Measurements from ENCODE around the gene CNST. TPM values are rescaled to one million over a fixed set of nuclear protein-coding genes. Genes with fewer than 3 reads are reported as not detected.

The CNST gene
- total and polyA plus RNA-seq, 2 donors from 2014 or later, result 5.6 to 24.1 TPM

DNA sequence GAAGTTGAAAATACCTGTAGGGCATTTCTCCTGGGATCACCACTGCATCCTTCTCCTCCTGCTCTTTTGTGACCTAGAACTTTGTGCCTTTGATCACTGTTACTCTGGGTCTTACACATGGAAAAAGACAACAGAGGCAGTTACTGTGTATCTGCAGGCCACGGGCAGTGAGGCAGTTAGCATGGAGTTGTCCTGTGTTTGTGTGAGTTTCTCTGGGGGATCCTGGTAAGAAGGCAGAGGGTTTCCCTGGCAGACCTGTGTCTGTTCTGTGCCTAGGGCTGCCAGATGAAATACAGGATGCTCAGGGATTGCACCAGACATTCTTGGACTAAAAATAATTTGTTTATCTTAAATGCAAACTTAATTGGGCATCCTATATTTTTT, 113.5 kb downstream of the CNST start:
- Histone ChIP-seq H3K36me3 (ENCODE audit: control insufficient read depth in 2 of 3, insufficient read depth in 3 of 3, low read length in 3 of 3) (no peaks in the 10 kb centered on the region), H3K4me3 (ENCODE audit: low read length in 3 of 3) (no peak overlapping the region), H3K27ac (ENCODE audit: low read depth in 2 of 2, low read length in 2 of 2) (no peak overlapping the region), H3K27me3 (ENCODE audit: control insufficient read depth, insufficient read depth, low read length) (no peaks in the 10 kb centered on the region), H3K4me1 (ENCODE audit: control insufficient read depth in 2 of 3, insufficient read depth in 2 of 3, low read depth in 1 of 3, low read length in 3 of 3) (peaks cover 0 to 10% (median 4%) of the 10 kb centered on the region in 3 donors), H3K9me3 (ENCODE audit: control insufficient read depth in 2 of 3, insufficient read depth in 1 of 3, low read length in 3 of 3) (no peaks in the 10 kb centered on the region), H3K9ac (ENCODE audit: low read length in 3 of 3) (no peak overlapping the region)
- intact Hi-C loops (cut with DNase I), result no loop called here
- DNase-seq, result peak in 1 of 5 donors; percentile 5
- TF ChIP-seq, protein P1, sequence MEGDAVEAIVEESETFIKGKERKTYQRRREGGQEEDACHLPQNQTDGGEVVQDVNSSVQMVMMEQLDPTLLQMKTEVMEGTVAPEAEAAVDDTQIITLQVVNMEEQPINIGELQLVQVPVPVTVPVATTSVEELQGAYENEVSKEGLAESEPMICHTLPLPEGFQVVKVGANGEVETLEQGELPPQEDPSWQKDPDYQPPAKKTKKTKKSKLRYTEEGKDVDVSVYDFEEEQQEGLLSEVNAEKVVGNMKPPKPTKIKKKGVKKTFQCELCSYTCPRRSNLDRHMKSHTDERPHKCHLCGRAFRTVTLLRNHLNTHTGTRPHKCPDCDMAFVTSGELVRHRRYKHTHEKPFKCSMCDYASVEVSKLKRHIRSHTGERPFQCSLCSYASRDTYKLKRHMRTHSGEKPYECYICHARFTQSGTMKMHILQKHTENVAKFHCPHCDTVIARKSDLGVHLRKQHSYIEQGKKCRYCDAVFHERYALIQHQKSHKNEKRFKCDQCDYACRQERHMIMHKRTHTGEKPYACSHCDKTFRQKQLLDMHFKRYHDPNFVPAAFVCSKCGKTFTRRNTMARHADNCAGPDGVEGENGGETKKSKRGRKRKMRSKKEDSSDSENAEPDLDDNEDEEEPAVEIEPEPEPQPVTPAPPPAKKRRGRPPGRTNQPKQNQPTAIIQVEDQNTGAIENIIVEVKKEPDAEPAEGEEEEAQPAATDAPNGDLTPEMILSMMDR (IDR thresholded peaks at IDR 0.05; ENCODE audit: borderline replicate concordance, extremely low read depth, insufficient read depth), result no peak
- FAIRE-seq, result no peak

DNA sequence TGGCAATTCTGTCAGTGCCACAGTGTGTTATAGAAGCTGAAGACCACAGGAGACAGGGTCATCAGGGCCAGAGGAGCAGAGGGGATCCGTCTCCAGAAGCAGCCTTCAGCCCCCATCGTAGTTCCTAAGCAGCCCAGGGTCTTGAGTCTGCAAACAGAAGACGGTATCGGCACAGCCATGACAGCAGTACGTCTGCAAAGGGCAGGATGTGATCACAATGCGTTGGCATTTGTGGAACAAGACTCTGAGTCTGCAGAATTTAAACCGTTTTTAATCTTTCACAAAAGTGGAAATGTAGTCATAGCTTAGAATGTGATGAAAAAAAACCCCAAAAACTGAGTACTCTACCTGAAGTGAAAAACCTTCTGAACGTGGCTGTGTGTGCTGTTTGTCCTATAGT, 113.9 kb downstream of the CNST start:
- Histone ChIP-seq H3K9me3 (ENCODE audit: control insufficient read depth in 2 of 3, insufficient read depth in 1 of 3, low read length in 3 of 3) (no peaks in the 10 kb centered on the region), H3K27ac (ENCODE audit: low read depth in 2 of 2, low read length in 2 of 2) (no peak overlapping the region), H3K4me1 (ENCODE audit: control insufficient read depth in 2 of 3, insufficient read depth in 2 of 3, low read depth in 1 of 3, low read length in 3 of 3) (peaks cover 0 to 10% (median 4%) of the 10 kb centered on the region in 3 donors), H3K4me3 (ENCODE audit: low read length in 3 of 3) (no peak overlapping the region), H3K27me3 (ENCODE audit: control insufficient read depth, insufficient read depth, low read length) (no peaks in the 10 kb centered on the region), H3K36me3 (ENCODE audit: control insufficient read depth in 2 of 3, insufficient read depth in 3 of 3, low read length in 3 of 3) (no peaks in the 10 kb centered on the region), H3K9ac (ENCODE audit: low read length in 3 of 3) (no peak overlapping the region)
- DNase-seq, result peak in 1 of 5 donors; percentile 10
- no peak for FAIRE-seq
- TF ChIP-seq, protein P1 (IDR thresholded peaks at IDR 0.05; ENCODE audit: borderline replicate concordance, extremely low read depth, insufficient read depth), result no peak
- intact Hi-C loops (cut with DNase I), result no loop called here

DNA sequence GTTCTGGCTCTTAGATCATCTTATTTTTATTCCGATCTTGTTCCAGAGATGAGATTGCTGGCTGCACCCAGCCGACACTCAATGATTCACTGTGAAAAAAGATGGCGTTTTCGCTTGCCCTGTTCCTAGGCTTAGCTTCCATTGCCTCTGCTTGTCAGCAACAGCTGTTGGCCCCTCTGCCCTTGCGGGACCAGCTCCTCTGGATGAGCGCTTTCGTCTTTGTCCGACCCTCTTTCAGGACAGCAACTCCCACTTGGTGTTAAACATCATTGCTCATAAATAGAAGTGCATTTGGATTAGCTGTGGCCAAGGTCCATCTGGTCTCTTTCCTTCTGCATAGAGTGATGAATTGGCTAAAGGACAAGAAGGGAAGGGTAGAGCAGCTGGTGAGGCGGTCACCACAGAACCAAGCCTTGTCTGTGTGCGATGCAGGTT, 114.5 kb downstream of the CNST start:
- TF ChIP-seq, protein P1 (IDR thresholded peaks at IDR 0.05; ENCODE audit: borderline replicate concordance, extremely low read depth, insufficient read depth), result no peak
- Histone ChIP-seq H3K4me3 (ENCODE audit: low read length in 3 of 3) (no peak overlapping the region), H3K27me3 (ENCODE audit: control insufficient read depth, insufficient read depth, low read length) (no peaks in the 10 kb centered on the region), H3K27ac (ENCODE audit: low read depth in 2 of 2, low read length in 2 of 2) (no peak overlapping the region), H3K4me1 (ENCODE audit: control insufficient read depth in 2 of 3, insufficient read depth in 2 of 3, low read depth in 1 of 3, low read length in 3 of 3) (peaks cover 0 to 10% (median 4%) of the 10 kb centered on the region in 3 donors), H3K36me3 (ENCODE audit: control insufficient read depth in 2 of 3, insufficient read depth in 3 of 3, low read length in 3 of 3) (no peaks in the 10 kb centered on the region), H3K9me3 (ENCODE audit: control insufficient read depth in 2 of 3, insufficient read depth in 1 of 3, low read length in 3 of 3) (no peaks in the 10 kb centered on the region), H3K9ac (ENCODE audit: low read length in 3 of 3) (no peak overlapping the region)
- peak; percentile 51 to 73 (median 63) for DNase-seq
- intact Hi-C loops (cut with DNase I), result no loop called here
- no peak for FAIRE-seq

Data from kidney (tissue), 14 donors.